ENCODE data around the gene EEF2KMT.
A peak's percentile ranks its signal among the peaks of the same experiment; 100 is the strongest.
"Not testable (repeated sequence)": the region's sequence is repeated elsewhere in the genome, so short reads cannot be mapped to it uniquely, and the experiment has no call there.

Gene EEF2KMT

GRCh38 chr16:5097470-5098220 is at the start of gene EEF2KMT:
EEF2KMT (minus strand) TSS chr16:5097795; CDS start chr16:5097739, 56 bp downstream.
- DNase-seq (ENCODE audit: low spot score), result peak; percentile 96

- not testable (repeated sequence) for DNase-seq (ENCODE audit: low spot score)
Observed at GRCh38 chr16:5144621-5144956, 47.0 kb upstream of the EEF2KMT start.

GRCh38 chr16:5143761-5144620 is 46.4 kb upstream of the EEF2KMT start:
- DNase-seq (ENCODE audit: low spot score), result no peak

- not testable (repeated sequence) for DNase-seq (ENCODE audit: low spot score)
Observed at GRCh38 chr16:5140151-5140550, 42.6 kb upstream of the EEF2KMT start.

GRCh38 chr16:5134739-5135452 is 37.3 kb upstream of the EEF2KMT start:
- DNase-seq (ENCODE audit: low spot score), result not testable (repeated sequence)

GRCh38 chr16:5132915-5133600 is 35.5 kb upstream of the EEF2KMT start:
- DNase-seq (ENCODE audit: low spot score), result not testable (repeated sequence)

GRCh38 chr16:5131467-5132004 is 33.9 kb upstream of the EEF2KMT start:
- DNase-seq (ENCODE audit: low spot score), result not testable (repeated sequence)

GRCh38 chr16:5117300-5118087 is 19.9 kb upstream of the EEF2KMT start:
- not testable (repeated sequence) for DNase-seq (ENCODE audit: low spot score)

- not testable (repeated sequence) for DNase-seq (ENCODE audit: low spot score)
Observed at GRCh38 chr16:5116780-5117295, 19.2 kb upstream of the EEF2KMT start.

GRCh38 chr16:5110933-5111332 is 13.3 kb upstream of the EEF2KMT start:
- not testable (repeated sequence) for DNase-seq (ENCODE audit: low spot score)

- no peak for DNase-seq (ENCODE audit: low spot score)
Observed at GRCh38 chr16:5108505-5109158, 11.0 kb upstream of the EEF2KMT start.

GRCh38 chr16:5105039-5105438 is 7.4 kb upstream of the EEF2KMT start:
- DNase-seq (ENCODE audit: low spot score), result not testable (repeated sequence)

GRCh38 chr16:5103296-5104032 is 5.9 kb upstream of the EEF2KMT start:
- DNase-seq (ENCODE audit: low spot score), result not testable (repeated sequence)

- DNase-seq (ENCODE audit: low spot score), result not testable (repeated sequence)
Observed at GRCh38 chr16:5099174-5099573, 1.6 kb upstream of the EEF2KMT start.

GRCh38 chr16:5098221-5099159 is 895 bp upstream of the EEF2KMT start:
- peak; percentile 56 for DNase-seq (ENCODE audit: low spot score)

GRCh38 chr16:5097061-5097469 is 530 bp downstream of the EEF2KMT start:
- peak; percentile 36 for DNase-seq (ENCODE audit: low spot score)

GRCh38 chr16:5096437-5097060 is 1.0 kb downstream of the EEF2KMT start:
- not testable (repeated sequence) for DNase-seq (ENCODE audit: low spot score)
